Muscle layer of colon (tissue), 2 donors: Measurements from ENCODE around the gene LILRA6.
"Not testable (repeated sequence)": the region's sequence is repeated elsewhere in the genome, so short reads cannot be mapped to it uniquely, and the experiment has no call there.

Source experiments
- H3K27ac ChIP-seq: one replicate; pipeline ENCODE4 v1.7.0; 2013; ENCODE audit warnings: low read depth, mild to moderate bottlenecking, low read length, moderate library complexity
- H3K27me3 ChIP-seq, 2 donors: one replicate each; pipeline ENCODE4 v1.7.0; 2013; ENCODE audit warnings: low read length in 2 of 2, mild to moderate bottlenecking in 2 of 2; ENCODE audit not compliant: insufficient read depth in 2 of 2, control insufficient read depth in 1 of 2
- H3K36me3 ChIP-seq: one replicate; pipeline ENCODE4 v1.7.0; 2013; ENCODE audit warnings: mild to moderate bottlenecking, low read length; ENCODE audit not compliant: insufficient read depth
- H3K4me1 ChIP-seq: one replicate; pipeline ENCODE4 v1.7.0; 2013; ENCODE audit warnings: mild to moderate bottlenecking, low read length; ENCODE audit not compliant: insufficient read depth
- H3K4me3 ChIP-seq, 2 donors: one replicate each; pipeline ENCODE4 v1.7.0; 2013; ENCODE audit warnings: low read length in 2 of 2, low read depth in 1 of 2, mild to moderate bottlenecking in 1 of 2, moderate library complexity in 1 of 2
- H3K9ac ChIP-seq: one replicate; pipeline ENCODE4 v1.7.0; 2013; ENCODE audit warnings: low read length
- H3K9me3 ChIP-seq: one replicate; pipeline ENCODE4 v1.7.0; 2013; ENCODE audit warnings: mild to moderate bottlenecking, low read length
- donor health status: abdominal sarcoma.
- donor health status: Adenocarcinoma of cecum.

Gene LILRA6

GRCh38 chr19:54245936-54246335 lies 3.3 kb upstream of the LILRA6 start:
- H3K4me3 ChIP-seq, result no peak overlapping the region
- H3K27me3 ChIP-seq, result peaks cover 0 to 3% of the 10 kb centered on the region in 2 donors
- H3K4me1 ChIP-seq, result no peaks in the 10 kb centered on the region
- H3K9ac ChIP-seq, result no peak overlapping the region
- no peak overlapping the region for H3K27ac ChIP-seq
- no peaks in the 10 kb centered on the region for H3K9me3 ChIP-seq
- H3K36me3 ChIP-seq, result no peaks in the 10 kb centered on the region

DNA sequence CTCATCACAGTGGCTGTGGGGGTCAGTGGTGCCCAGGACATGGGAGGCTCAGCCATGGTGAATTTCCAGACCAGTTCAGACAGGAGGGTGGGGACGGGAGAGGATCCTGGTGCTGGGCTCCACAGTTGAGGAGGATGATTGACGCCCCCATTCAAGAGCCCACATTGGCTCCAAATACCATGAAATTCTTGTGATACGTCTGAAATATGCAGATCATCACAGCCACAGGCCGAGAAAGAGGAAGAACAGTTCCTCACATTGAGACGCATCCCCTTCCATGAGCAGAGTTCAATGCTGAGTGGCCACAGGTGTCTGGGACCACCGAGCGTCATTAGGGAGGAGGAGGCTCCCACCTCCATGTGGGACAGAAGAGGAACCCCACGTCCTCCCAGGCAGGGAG lies 1.2 kb upstream of the LILRA6 start:
- H3K9me3 ChIP-seq, H3K36me3 ChIP-seq, H3K4me1 ChIP-seq, H3K9ac ChIP-seq, H3K27ac ChIP-seq, H3K27me3 ChIP-seq, H3K4me3 ChIP-seq: not testable (repeated sequence)

DNA sequence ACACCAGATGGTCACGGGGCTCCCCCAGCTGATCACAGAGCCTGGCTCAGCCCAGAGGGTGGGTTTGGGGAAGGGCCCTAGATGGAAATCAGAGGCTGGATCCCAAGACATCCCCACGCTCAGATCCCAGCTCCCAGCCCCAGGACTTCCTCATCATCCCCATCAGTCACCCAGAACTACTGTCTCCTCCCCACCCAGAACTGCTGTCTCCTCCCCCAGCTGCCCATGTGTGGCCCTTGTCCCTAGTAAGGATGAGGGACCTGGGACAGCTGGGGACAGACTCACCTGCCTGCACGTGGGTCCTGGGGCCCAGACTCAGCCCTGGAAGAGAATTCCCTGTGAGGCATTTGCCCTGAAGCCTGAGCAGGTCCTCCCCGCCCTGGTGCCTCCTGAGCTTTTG lies 356 bp downstream of the LILRA6 start:
- H3K4me3 ChIP-seq, H3K9ac ChIP-seq, H3K27ac ChIP-seq, H3K9me3 ChIP-seq, H3K4me1 ChIP-seq, H3K36me3 ChIP-seq, H3K27me3 ChIP-seq: not testable (repeated sequence)

GRCh38 chr19:54240372-54241336 lies 1.9 kb downstream of the LILRA6 start:
- H3K36me3 ChIP-seq, H3K27ac ChIP-seq, H3K4me3 ChIP-seq, H3K9ac ChIP-seq, H3K27me3 ChIP-seq, H3K4me1 ChIP-seq, H3K9me3 ChIP-seq: not testable (repeated sequence)

DNA sequence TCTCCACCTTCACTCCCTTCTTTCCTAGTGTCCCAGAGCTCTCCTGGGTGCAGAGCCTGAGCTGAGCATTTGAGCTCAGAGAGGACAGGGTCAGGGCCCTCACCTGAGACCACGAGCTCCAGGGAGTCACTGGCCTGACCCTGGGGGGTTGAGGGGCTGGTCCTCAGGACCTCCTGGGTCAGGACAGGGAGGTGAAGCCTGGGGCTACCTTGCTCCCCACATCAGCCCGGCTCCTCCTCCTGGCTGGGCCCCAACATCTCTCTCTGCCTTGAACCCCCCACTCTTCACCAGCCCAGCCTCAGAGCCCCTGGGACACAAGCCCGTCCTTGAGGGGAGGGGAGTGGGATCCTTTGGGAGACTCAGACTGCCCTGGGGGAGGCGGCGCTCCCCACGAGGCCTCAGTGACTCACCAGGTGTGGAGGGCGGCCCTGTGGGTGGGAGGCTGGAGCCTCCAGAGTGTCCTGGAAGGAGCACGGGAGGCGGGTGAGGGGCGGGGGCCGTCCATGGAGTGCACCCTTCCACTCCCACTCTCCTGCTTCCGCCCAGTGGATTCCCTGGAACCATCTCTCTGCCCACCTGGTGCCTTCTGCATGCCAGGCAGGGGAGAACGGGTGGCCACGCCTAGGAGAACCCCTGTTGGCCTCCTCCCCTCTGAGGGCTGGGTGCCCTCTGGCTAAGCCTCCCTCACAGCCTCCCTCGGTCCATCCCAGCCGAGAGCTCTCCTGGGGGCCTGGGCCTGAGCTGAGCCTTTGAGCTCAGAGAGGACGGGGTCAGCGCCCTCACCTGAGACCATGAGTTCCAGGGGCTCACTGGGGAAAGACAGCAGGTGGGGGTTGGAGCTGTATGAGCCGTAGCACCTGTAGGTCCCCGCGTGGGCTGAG lies 2.9 kb downstream of the LILRA6 start:
- H3K36me3 ChIP-seq, result not testable (repeated sequence)

DNA sequence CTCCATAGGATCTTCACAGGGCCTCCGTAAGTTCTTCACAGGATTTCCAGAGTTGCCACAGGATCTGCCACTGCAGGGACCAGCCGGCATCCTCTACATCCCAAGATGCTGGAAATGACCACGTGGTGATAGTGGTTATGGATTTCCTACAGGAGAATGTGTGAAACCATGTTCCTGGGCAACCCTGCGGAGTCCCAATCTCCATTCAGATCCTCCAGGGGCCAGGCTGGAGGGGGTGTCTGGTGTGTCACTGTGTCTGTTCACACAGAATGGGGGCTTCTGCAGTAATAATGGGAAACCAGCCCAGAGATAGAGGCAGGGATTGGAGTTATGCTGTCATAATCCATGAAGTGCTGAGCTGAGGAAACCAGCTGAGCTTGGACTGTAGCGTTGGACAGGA lies 8.6 kb downstream of the LILRA6 start:
- no peaks in the 10 kb centered on the region for H3K9me3 ChIP-seq
- no peak overlapping the region for H3K4me3 ChIP-seq
- no peaks in the 10 kb centered on the region for H3K4me1 ChIP-seq
- H3K36me3 ChIP-seq, result no peaks in the 10 kb centered on the region
- no peaks in the 10 kb centered on the region for H3K27me3 ChIP-seq
- H3K9ac ChIP-seq, result no peak overlapping the region
- no peak overlapping the region for H3K27ac ChIP-seq

More for the DNA sequence above, 2.9 kb downstream of the LILRA6 start:
- not testable (repeated sequence) for H3K4me3 ChIP-seq, H3K9me3 ChIP-seq, H3K9ac ChIP-seq, H3K4me1 ChIP-seq, H3K27ac ChIP-seq, H3K27me3 ChIP-seq

DNA sequence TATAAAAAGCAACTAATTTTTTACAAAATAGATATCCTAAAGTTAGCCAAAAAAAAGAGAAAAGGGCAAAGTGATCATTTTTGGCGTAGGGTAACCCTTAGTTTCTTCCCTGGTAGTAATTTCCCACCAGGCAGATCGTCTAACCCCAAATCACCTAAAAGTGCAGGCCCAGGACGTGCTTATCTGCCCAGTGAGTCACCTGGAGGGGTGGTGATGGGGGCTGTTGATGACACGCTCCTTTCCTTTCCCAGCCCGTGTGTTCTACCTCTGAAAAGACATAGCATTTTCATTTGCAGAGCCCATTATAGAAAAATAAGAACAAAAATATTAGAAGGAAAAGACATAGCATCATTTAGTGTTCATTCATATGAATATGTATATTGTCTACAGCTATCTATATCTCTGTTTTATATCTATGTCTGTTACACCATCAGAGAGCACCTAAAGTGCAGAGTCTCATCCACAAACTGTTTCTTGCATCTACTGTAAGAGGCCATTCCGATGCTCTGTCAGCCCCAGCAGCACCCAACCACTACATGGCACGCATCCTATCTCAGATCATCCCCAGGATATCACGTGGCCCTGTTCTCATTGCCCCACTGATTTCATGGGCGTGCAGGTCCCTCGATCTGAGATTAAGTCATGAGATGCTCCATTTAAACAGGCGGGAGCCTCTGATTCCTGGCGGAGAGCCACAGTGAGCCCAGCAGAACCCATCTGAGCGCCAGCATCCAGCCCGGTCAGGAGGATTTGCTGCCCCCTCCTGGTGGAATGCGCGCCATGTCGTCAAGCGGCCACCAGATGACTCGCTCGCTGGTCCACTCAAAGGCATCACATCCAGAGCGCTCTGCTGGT lies 11.3 kb downstream of the LILRA6 start:
- Histone ChIP-seq H3K4me1 (no peaks in the 10 kb centered on the region), H3K27me3 (no peaks in the 10 kb centered on the region), H3K9me3 (no peaks in the 10 kb centered on the region), H3K9ac (no peak overlapping the region), H3K4me3 (no peak overlapping the region), H3K36me3 (no peaks in the 10 kb centered on the region), H3K27ac (no peak overlapping the region)

DNA sequence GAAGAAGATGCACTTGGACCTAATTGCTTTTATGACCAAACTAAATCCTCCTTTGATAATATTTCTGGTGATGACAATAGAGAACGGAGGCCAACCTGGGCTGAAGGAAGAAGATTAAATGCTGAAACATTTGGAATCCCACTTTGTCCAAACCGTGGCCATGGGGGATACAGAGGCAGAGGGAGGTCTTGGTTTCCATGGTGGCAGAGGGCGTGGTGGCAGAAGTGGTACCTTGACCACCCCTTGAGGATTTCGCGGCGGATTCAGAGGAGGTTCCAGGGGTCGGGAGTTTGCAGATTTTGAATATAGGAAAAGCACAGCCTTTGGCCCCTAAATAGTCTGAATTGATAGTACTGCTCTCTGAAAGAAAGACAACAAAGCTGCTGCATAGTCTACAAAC lies 12.6 kb downstream of the LILRA6 start:
- Histone ChIP-seq H3K9me3 (no peaks in the 10 kb centered on the region), H3K27me3 (no peaks in the 10 kb centered on the region), H3K4me1 (no peaks in the 10 kb centered on the region), H3K27ac (no peak overlapping the region), H3K4me3 (no peak overlapping the region), H3K9ac (no peak overlapping the region), H3K36me3 (no peaks in the 10 kb centered on the region)

DNA sequence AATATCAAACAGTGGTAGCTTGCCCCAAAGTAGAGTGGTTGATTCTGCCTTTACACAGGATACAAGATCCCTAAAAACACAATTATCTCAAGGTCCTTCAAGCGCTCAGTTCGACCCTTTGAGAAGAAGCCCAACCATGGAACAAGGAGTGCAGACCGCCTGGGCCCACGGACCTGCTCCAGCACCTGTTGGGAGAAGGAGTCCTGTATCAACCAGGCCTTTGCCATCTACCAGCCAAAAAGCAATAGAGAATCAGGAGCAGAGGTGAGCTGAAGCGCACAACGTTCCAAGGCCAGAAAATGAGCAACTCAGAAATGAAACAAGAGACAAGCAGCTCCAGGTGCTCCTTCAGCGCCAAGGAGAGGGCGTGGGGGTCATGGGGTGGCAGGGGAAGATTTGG lies 13.4 kb downstream of the LILRA6 start:
- Histone ChIP-seq H3K4me3 (no peak overlapping the region), H3K27me3 (no peaks in the 10 kb centered on the region), H3K27ac (no peak overlapping the region), H3K4me1 (no peaks in the 10 kb centered on the region), H3K9ac (no peak overlapping the region), H3K36me3 (no peaks in the 10 kb centered on the region), H3K9me3 (no peaks in the 10 kb centered on the region)

DNA sequence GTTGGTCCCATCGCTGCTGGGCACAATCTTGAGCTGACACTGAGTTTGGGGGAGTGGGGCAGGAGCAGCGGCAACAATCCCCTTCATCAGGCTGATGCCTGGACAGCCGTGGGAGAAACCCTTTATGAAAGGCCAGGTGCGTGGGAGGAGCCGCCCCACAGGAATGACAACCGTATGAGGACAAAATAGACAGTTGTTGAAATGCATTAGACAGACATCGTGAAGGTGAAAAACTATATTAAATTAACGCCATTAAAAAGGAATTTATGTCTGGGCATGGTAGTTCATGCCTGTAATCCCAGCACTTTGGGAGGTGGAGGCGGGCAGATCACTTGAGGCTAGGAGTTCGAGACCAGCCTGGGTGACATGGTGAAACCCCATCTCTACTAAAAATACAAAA lies 18.0 kb downstream of the LILRA6 start:
- not testable (repeated sequence) for H3K27me3 ChIP-seq, H3K27ac ChIP-seq, H3K9ac ChIP-seq, H3K9me3 ChIP-seq, H3K4me3 ChIP-seq, H3K4me1 ChIP-seq, H3K36me3 ChIP-seq

DNA sequence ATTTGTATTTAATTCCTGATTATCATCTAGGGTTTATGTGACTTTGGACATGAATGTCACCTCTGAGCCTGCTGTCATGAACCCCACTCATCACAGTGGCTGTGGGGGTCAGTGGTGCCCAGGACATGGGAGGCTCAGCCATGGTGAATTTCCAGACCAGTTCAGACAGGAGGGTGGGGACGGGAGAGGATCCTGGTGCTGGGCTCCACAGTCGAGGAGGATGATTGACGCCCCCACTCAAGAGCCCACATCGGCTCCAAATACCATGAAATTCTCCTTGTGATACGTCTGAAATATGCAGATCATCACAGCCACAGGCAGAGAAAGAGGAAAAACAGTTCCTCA lies 18.7 kb downstream of the LILRA6 start:
- not testable (repeated sequence) for H3K9me3 ChIP-seq, H3K27ac ChIP-seq

More for the DNA sequence above, 18.7 kb downstream of the LILRA6 start:
- H3K27me3 ChIP-seq, H3K36me3 ChIP-seq, H3K4me1 ChIP-seq, H3K4me3 ChIP-seq, H3K9ac ChIP-seq: not testable (repeated sequence)
